Tibial nerve (tissue), 4 donors: Measurements from ENCODE around the gene GRIN2C. TPM values are rescaled to one million over a fixed set of nuclear protein-coding genes. Genes with fewer than 3 reads are reported as not detected.

ENCODE experiments used
- DNase-seq, 2 donors: peaks; one replicate each; pipeline ENCODE4 v3.0.0-alpha.2; 2019; ENCODE audit warnings: low spot score in 2 of 2
- H3K27ac ChIP-seq, 4 donors: fragments of 200-600 bp; sonication (generic) in 3 of 4; one replicate each; pipeline ENCODE4 v1.5.1; 2017 to 2019; ENCODE audit warnings: mild to moderate bottlenecking in 1 of 4
- H3K27me3 ChIP-seq, 2 donors: fragments of 200-600 bp; sonication (generic) in 1 of 2; one replicate each; pipeline versions ENCODE4 v1.5.1 to v1.6.0; 2017 to 2019
- H3K36me3 ChIP-seq, 3 donors: fragments of 200-600 bp; sonication (generic); one replicate each; pipeline ENCODE4 v1.5.1; 2018 to 2019
- H3K4me1 ChIP-seq, 4 donors: fragments of 200-600 bp; sonication (generic) in 3 of 4; one replicate each; pipeline ENCODE4 v1.5.1; 2017 to 2019
- H3K4me3 ChIP-seq, 4 donors: fragments of 200-600 bp; sonication (generic) in 3 of 4; one replicate each; pipeline ENCODE4 v1.5.1; 2017 to 2019; ENCODE audit warnings: mild to moderate bottlenecking in 1 of 4, moderate library complexity in 1 of 4
- H3K9me3 ChIP-seq, 4 donors: fragments of 200-600 bp; sonication (generic) in 3 of 4; one replicate each; pipeline ENCODE4 v1.5.1; 2017 to 2019
- CTCF ChIP-seq, 5 experiments: fragments of 200-600 bp in 3 of 5; fragments of 450-650 bp in 2 of 5; sonication (generic) in 3 of 5; IDR thresholded peaks; one replicate each; pipeline ENCODE4 v1.5.1; 2016 to 2019; ENCODE audit warnings: antibody characterized with exemption in 5 of 5, mild to moderate bottlenecking in 3 of 5, moderate library complexity in 2 of 5
- EP300 ChIP-seq, 2 donors: sonication (generic); formaldehyde crosslinking; IDR thresholded peaks; one replicate each; pipeline ENCODE4 v1.6.1; 2017; ENCODE audit warnings: antibody characterized with exemption in 2 of 2, mild to moderate bottlenecking in 1 of 2
- POLR2A ChIP-seq, 2 donors: fragments of 450-650 bp; IDR thresholded peaks; one replicate each; pipeline ENCODE4 v1.6.1; 2017; ENCODE audit warnings: antibody characterized with exemption in 2 of 2, mild to moderate bottlenecking in 2 of 2, moderate library complexity in 2 of 2
- WGBS, 2 donors: methylation state at CpG; one replicate each; pipeline ENCODE4 v1.1.5; 2018; 5-methylcytosine and 5-hydroxymethylcytosine counted together
- total RNA-seq, 4 donors: library from RNA; depleted of rRNA; stranded (reverse); fragments of >200 nt; gene quantifications; one replicate each; pipeline ENCODE4 v1.1.0, GENCODE V29; 2016

Gene GRIN2C
- total RNA-seq, 4 donors from 2014 or later = 0.22 to 3.6 (median 0.50) TPM

GRCh38 chr17:74792586-74793105 is 67.0 kb downstream of the GRIN2C start:
- TF ChIP-seq EP300 (IDR thresholded peaks at IDR 0.05) = no peak
- no peak for TF ChIP-seq POLR2A (IDR thresholded peaks at IDR 0.05)
- no peak for TF ChIP-seq CTCF (IDR thresholded peaks at IDR 0.05)
- 86 to 98% methylated on average over 12 of the region's 12 CpGs for WGBS, 2 donors
- H3K4me3 ChIP-seq = no peak overlapping the region
- DNase-seq = no peak
- no peaks in the 10 kb centered on the region for H3K27me3 ChIP-seq
- H3K9me3 ChIP-seq = no peaks in the 10 kb centered on the region
- H3K27ac ChIP-seq = no peak overlapping the region
- peaks cover 0 to 82% (median 0%) of the 10 kb centered on the region in 3 donors for H3K36me3 ChIP-seq
- peaks cover 0 to 8% (median 2%) of the 10 kb centered on the region in 4 donors for H3K4me1 ChIP-seq

Other genes starting within 250 kb of the GRIN2C start
- gene CD300E, start 236.1 kb downstream of the GRIN2C start, total RNA-seq = 1 to 10 TPM in 1 of 4 donors, under 1 TPM in 3; under 0.01 to 1.8 (median 0.51) TPM
- gene CD300LF, start 147.0 kb downstream of the GRIN2C start, total RNA-seq = 1 to 10 TPM in 1 of 4 donors, not detected in 3; 2.1 TPM
- 1 to 10 TPM in 3 of 4 donors, under 1 TPM in 1; 0.87 to 4.4 (median 2.3) TPM for gene RAB37, start 122.6 kb downstream of the GRIN2C start, total RNA-seq
- gene NHERF1, start 111.3 kb downstream of the GRIN2C start, total RNA-seq = 10 to 100 TPM; 42.2 to 55.2 (median 53.0) TPM
- 10 to 100 TPM; 27.5 to 78.6 (median 43.2) TPM for gene NAT9, start 83.5 kb downstream of the GRIN2C start, total RNA-seq
- gene FDXR, start 13.1 kb upstream of the GRIN2C start, total RNA-seq = 10 to 100 TPM in 1 of 4 donors, 1 to 10 TPM in 3; 3.9 to 12.1 (median 8.8) TPM
- gene FADS6, start 33.7 kb upstream of the GRIN2C start, total RNA-seq = not detected
- under 1 TPM in 1 of 4 donors, not detected in 3; 0.87 TPM for gene USH1G, start 63.4 kb upstream of the GRIN2C start, total RNA-seq
- not detected for gene OTOP2, start 64.4 kb upstream of the GRIN2C start, total RNA-seq
- gene OTOP3, start 76.0 kb upstream of the GRIN2C start, total RNA-seq = not detected
- 10 to 100 TPM in 1 of 4 donors, 1 to 10 TPM in 3; 5.7 to 11.6 (median 8.9) TPM for gene HID1, start 112.9 kb upstream of the GRIN2C start, total RNA-seq
- gene CDR2L, start 127.7 kb upstream of the GRIN2C start, total RNA-seq = 10 to 100 TPM; 10.7 to 19.2 (median 13.9) TPM
- gene MRPL58, start 152.8 kb upstream of the GRIN2C start, total RNA-seq = 10 to 100 TPM; 32.1 to 51.9 (median 46.0) TPM
- gene ATP5PD, start 187.1 kb upstream of the GRIN2C start, total RNA-seq = 100 to 1,000 TPM; 171 to 241 (median 220) TPM
- 10 to 100 TPM; 24.9 to 33.5 (median 32.6) TPM for gene KCTD2, start 187.3 kb upstream of the GRIN2C start, total RNA-seq
- 10 to 100 TPM in 1 of 4 donors, 1 to 10 TPM in 3; 4.6 to 27.9 (median 7.7) TPM for gene SLC16A5, start 228.1 kb upstream of the GRIN2C start, total RNA-seq